Activated naive CD8-positive, alpha-beta T cell treated with anti-CD3 and anti-CD28 coated beads, Interleukin-2, amount 50 U/mL, for 16 hours (primary cell): Measurements from ENCODE around the gene SRP68.
"Not testable (repeated sequence)": the region's sequence is repeated elsewhere in the genome, so short reads cannot be mapped to it uniquely, and the experiment has no call there.

ENCODE experiments used
- DNase-seq: peaks from one replicate; pipeline ENCODE4 v3.0.0-alpha.2; 2020; ENCODE audit warnings: low read depth, low spot score

The SRP68 gene

DNA sequence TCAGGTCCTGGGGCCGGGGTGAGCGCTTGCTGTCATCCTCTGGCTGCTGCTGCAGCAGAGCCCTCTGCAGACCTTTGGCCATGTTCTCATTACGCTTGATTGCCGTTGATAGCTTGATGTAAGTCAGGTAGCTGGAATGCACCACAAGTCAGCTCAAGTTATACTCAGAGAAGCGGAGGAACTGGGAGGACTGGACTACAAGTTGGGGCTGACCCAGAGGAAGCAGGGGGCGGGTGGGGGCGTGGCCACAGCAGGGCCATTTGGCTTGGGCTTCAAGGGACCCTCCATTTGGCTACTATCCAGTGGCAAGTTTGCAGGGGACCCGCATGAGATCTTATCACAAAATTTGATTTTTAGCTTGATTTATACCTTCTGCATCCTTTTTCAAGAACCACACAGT, 26.3 kb downstream of the SRP68 start:
- no peak for DNase-seq

DNA sequence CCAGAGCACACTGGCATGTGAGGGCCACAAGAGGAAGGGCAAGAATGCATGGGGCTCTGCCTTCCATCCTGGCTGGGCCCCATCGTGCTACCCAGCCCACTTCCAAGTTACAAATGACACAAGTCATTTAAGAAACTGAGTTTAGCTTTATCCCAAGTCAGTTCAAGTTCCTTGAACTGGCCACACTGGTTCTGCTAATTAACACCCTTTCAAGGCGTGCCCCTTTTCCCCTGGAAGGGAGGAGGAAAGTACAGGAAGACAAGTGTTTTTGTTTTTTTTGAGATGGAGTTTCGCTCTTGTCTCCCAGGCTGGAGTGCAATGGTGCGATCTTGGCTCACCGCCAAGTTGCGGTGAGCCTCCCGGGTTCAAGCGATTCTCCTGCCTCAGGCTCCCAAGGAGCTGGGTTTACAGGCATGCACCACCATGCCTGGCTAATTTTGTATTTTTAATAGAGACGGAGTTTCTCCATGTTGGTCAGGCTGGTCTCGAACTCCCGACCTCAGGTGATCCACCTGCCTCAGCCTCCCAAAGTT, 27.8 kb downstream of the SRP68 start:
- not testable (repeated sequence) for DNase-seq

DNA sequence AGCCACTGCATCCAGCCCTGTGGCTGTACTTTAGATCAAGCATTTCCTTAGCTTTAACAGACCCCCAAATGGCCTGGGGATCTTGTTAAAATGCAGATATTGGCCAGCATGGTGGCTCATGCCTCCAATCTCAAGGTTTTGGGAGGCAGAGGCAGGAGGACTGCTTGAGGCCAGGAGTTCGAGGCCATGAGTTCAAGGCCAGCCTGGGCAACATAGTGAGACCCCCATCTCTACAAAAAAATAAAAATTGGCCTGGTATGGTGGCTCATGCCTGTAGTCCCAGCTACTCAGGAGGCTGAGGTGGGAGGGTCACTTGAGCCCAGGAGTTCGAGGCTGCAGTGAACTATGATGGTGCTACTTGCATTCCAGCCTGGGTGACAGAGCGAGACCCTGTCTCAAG, 29.4 kb downstream of the SRP68 start:
- not testable (repeated sequence) for DNase-seq

DNA sequence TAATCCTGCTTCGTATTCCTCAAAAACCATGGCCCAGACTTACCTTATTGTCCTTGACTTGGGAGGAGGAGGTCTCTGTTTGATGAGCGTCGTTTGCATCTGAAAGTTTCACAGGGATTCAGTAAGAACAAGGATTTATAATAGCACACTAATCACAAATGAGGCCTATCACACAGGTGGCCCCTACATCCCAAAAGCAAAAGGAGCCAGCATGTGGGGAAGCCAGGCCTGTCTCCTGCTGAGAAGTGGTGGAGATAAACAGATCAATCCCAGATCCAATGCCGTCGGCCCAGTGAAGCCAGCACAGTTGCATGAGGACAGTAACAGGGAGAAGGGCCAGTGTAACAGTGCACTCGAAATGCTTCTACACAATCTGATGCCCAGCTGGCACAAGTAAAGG, 31.9 kb downstream of the SRP68 start:
- no peak for DNase-seq

DNA sequence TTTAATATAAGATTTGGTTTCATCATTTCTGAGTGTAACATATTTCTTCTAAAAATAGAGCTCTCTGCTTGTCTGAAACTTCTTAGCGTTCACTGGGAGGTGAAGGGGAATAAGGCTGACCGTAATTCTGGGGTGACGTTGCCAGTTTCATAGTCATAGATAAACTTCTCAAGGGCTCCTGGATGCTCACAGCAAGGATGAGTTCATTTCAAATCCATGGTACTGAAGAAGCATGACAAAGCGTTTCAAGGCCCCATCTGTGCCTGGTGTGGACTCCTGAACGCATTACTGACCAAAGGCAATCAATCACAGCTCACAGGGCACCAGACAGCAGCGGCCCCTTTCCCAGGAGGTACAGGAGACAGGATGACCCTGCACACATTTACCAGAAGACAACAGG, 33.2 kb downstream of the SRP68 start:
- no peak for DNase-seq

DNA sequence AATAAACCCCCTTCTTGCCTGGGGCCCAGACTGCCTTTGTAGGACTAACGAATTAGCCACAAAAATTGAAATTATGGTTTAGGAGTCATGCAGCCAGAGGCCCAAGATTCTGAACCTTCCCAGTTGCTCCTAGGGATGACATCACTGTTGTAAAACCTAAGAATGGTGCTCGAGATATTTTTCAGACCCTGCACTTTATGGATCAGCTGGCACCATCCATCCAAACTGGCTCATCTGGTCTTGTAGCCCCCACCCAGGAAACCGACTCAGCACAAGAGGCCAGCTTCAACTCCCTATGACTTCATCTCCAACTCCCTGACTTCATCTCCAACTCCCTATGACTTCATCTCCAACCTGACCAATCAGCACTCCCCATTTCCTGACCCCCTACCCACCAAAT, 34.3 kb downstream of the SRP68 start:
- no peak for DNase-seq

DNA sequence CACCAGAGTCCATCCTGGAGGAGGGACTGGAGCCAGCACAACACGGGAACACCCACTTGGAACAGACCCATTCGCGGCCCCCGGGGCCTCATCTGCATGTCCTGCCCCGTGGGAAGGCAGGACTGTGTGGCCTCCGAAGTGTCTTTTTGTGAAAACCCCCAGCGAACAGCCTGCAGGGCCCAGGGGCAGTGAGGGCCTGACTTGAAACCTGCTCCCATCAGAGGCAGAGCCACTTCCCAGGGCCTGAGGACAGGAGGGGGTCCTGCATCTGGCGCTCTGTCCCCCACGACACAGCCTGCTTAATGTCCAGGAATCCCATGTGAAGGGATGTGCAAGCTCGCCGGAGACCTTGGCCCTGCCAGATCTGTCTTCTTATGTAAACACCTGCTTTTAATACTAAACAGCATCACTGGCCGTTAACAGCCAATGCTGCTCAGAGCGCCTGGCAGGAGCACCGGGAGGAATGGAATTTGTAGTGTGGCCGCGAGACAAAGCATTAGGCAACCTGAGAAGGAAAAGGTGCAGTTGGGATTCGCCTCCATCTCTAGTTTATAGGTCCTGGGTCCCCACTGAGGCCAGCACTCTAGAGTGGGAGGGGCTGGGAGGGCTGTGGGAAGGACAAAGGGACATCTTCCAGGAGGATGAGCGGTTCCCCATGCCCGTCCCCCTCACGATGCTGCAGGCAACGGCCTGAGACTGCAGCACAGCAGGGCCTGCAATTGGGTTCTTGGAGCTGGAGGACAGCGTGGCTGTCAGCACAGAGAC, 35.6 kb downstream of the SRP68 start:
- DNase-seq, result no peak

DNA sequence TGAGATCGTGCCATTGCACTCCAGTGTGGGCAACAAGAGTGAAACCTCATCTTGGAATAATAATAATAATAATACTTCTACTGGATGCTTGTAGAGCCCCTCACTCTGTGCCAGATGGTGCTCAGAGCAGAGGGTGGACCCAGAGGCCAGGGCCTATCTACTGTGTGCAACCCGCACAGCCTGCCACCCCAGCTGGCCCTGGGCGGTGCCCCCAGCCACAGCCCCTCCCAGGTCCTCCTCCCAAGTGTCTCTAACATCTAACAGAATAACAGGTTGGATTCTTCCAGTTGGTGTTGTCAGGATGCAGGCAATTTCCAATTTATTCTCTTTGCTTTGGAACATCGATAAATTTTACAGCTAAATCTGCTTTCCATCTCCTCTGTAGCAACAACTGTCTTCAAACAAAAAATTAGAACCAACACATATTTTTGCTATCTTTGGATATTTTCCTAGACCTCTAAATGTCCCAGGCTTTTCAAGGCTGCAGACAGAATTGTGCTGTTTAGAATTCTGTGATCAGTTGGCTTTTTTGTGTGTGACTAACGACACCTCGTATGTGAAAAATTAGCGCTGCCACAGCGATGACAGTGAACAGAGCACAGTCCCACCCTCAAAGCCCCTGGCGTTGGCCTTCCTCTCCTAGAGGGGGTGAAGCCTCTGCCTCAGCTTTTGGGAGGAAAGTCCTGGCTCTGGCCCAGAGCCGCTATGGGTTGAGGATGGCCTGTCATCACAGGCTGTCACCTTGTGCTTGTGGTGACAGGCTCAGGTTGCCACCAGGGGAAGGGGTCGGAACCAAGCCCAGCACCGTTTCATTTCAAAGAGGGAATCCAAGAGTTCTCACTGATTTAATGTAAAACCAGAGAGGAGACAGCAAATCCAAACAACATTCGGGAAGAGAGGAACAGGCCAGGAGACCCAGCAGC, 37.6 kb downstream of the SRP68 start:
- DNase-seq, result no peak

DNA sequence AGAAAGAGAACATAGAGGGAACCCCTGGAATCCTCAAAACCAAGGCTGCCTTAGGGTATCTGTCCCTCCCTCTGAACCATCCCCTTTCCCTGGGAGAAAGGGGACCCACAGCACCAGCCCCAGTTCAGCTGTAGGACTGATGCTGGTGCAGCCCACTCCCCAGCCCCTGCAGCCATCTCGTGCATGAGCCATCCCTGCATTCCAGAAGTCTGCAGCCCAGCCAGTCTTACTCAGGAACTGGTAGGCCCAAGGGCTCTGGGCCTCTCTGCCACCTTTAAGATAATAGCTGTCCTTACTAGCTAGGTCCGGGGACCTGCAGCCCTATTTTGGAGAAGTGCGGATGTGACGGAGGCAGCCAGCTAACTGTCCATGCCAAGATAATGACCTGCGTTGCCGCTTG, 39.2 kb downstream of the SRP68 start:
- DNase-seq, result no peak

DNA sequence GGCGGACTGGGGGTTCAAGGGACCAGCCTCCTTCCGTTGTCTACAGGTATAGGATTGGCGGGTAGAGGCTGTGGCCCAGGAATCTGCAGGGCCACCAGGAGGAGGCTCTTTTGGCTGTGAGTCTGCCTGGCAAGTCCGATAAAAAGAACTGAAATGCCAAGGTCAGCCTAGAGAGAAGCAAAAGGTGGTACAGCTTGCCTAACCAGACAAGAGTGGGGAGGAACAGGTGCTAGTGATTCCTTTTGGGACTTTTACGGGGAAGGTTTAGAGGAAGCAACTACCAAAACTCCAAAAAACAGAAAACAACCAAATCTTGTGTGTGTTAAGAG, 39.6 kb downstream of the SRP68 start:
- no peak for DNase-seq

DNA sequence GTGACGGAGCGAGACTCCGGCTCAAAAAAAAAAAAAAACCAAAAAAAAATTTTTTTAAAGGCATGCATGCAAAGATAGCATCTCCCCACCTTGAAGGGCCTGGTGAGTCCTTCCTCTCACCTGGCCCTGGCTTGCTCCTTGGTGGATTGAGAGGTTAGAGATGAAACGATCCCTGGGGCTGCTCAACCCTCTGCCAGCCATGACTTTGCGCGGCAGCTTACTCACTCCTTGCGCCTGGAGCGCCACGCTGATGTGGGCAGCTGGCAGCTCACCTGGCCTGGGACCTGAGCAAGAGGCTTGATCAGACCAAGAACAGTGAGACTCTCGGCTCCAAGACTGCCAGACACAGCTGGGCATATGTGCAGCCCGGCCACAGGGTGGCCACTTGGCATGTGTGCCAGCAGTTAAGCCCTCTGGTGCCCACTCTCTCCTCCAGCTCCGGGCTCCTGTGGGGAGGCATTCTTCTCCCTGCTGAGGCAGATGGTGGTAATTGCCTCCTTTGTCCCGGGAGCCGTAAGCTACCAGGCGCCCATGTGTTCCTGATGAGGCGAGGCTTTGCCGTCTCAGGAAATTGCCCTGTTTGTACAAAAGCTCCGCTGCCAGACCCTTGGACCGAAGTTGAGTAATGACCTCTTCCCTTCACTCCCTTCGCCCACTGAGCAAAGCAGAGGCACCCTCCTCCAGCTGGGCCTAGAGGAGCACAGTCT, 40.1 kb downstream of the SRP68 start:
- no peak for DNase-seq

DNA sequence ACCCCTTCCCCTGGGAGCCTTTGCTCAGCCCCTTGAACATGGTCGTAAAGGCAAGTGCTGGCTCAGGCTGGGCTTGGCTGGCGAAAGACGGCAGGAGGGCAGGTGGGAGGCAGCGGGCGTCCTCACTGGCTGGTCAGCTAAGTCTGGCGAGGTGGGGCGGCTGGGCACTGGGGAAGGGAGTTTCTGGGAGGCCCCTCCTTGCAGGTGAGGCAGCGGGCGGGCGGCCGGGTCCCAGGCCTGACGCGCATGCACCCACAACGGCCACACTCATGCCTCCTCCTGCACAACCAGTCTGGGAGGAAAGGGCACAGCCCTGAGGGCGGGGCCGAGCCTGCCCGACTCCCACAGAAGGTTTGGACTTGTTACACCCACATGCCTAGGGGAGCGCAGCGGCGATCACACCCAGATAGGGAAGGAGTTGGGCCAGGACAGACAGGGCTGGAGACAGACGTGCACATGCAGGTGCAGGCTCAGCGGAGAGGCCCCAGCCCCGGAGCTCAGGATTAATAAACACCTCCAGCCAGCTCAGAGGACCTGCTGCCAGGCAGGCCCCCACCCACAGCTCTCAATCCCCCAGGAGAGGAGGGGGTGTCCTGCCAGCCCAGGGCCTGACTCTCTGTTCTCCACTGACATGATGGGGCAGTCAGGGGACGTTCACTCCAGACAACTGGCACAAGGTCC, 45.0 kb downstream of the SRP68 start, which contains the start of gene EVPL:
Gene EVPL (minus strand): TSS at position 148 of the 681 bp plus-strand sequence. CDS start 108 bp downstream, at position 40.
- no peak for DNase-seq

DNA sequence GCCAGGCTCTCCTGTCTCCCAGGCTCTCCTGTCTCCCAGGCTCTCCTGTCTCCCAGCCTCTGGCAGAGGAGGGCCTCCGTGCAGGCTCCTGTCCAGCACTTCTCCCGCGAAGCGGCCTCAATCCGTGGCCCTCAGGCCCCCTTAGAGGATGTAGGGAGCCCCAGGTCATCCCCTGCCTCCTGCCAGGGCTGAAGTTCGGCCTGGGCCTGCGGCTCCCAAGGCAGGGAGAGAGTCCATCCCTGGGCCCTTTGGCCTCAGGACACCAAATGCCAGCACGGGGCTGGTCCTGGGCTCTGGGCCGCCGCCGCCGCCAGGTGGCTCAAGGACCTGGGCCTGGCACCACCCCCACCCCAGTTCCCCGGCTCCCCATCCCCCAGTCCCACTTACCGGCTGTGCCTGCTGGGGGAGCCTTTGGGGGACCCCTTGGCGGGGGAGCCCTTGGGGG, 45.6 kb downstream of the SRP68 start:
- DNase-seq, result no peak

DNA sequence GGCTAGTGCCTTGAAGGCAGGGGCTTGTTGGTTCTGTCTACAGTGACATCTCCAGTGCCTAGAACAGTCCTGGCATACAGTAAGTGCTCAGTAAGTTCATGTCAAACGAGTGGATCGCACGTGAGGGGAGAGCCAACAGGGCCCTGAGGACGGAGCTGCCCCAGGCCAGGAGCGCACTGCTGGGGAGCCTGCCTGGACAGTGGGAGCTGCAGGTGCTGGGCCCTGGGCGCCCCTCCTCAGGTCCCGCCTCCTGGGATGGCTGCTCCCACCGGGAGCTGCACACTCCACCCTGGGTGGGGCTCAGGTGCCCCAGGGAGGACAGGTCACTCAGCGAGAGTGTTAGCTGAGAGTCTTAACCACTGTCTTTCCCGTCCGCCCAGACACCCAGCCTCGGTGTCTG, 47.0 kb downstream of the SRP68 start:
- no peak for DNase-seq

DNA sequence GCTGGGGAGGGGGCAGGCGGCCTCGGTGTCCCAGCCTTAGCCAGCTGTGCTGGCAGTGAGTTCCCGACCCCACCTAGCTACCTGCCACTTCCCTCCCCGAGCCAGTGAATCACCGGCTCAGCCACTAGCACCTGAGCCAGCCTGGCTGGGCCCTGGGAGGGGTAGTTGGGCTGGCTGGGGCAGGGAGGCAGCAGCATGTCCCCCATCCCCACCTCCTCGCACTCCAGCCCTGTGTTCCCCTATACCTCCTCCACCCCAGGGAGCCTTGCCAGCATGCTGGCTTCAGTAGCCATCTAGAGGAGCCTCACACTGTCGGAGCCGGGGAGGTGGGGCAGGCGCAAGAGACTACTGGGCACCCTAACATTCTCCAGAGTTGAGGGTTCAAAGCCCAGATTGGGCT, 48.0 kb downstream of the SRP68 start:
- DNase-seq, result no peak

DNA sequence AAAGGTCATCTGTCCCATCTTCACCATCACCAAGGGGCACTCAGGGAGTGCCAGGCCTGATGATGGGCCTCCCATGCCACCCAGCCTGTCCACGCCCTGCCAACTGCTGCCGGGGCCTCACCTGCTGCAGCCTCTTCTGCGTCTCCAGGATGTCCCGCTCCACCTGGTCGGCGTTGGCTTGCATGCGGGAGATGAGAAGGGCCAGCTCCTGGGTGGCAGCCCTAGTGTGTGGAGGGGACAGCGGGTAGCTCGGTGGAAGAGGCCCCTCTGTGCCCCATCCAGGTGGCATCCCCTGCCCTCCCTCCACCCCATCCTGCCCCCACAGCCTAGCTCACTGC, 48.4 kb downstream of the SRP68 start:
- DNase-seq, result no peak

DNA sequence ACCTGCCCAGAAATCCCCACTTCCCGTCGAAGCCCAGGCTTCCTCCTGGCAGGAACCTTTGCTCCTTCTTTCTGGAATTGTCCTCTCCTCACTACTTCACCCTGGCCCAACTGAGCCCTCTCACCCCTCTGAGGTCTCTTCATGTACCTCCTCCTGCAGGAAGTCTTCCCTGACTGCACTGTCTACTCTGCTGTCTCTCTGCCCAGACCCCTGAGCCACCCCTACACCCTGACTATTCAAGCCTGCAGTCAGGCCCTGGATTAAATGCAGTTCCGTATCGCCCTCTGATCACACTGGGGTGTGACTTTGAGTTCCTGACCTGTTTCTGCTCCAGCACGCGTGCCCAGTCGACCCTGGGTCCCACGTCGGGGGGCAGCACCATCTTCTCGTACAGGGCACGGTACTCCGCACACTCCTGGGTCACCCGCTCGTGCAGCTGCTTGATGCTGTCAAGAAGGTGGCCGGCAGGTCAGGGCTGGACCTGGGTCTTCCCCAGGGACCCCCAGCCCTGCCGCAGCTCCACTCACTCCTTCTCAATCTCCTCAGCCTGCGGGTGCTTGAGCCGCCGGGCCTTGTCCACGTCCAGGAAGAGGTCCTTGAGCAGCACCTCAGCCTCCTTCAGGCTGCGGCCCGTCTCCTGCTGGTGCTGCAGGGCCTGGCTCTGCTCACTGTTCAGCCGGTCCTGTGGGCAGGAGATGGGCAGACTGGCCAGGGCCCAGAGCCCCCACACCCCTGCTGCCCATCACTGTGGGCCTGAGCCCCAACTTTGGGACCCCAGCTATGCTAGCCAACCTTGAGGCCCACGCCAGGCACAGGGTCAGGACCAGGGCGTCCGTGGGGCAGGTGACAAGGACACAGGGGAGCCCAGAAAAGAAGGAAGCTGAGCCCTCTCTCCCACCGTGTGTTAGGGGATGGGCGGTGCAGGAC, 49.1 kb downstream of the SRP68 start:
- DNase-seq, result no peak

DNA sequence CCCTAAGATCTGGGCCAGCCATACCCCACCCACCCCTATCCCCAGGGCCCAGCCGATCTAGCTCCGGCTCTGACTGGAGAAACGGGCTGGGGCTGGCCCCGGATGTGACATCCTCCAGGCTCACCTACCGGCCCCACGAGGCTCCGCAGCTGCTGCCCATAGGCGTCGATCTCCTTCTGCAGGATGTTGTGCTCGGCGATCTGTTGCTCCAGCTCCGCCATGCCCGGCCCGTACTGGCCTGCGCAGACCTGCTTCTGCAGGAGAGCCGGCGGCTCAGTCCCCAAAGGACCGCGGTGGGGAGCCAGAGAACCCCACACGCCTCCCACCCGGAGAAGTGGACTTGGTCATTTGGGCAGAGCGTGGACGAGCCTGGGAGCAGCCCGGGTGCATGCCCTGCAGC, 50.0 kb downstream of the SRP68 start:
- DNase-seq, result no peak

DNA sequence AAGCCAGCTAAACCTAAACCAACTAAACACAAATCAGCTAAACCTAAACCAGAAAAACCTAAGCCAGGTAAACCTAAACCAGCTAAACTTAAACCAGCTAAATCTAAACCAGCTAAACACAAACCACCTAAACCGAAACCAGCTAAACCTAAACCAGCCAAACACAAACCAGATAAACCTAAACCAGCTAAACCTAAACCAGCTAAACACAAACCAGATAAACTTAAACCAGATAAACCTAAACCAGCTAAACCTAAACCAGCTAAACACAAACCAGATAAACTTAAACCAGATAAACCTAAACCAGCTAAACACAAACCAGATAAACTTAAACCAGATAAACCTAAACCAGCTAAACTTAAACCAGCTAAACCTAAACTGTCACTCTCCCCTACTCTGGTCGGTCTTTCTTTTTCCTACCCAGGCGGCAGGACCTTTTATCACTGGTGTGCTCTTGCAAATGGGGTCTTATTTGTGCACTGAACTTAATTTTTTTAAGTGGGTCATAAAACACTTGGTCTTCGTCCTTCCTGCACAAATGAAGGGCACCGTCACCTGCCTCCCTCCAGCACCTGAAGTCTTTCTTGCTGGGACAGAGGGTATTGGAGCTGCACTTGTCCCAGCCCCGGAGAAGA, 52.4 kb downstream of the SRP68 start:
- DNase-seq, result no peak

DNA sequence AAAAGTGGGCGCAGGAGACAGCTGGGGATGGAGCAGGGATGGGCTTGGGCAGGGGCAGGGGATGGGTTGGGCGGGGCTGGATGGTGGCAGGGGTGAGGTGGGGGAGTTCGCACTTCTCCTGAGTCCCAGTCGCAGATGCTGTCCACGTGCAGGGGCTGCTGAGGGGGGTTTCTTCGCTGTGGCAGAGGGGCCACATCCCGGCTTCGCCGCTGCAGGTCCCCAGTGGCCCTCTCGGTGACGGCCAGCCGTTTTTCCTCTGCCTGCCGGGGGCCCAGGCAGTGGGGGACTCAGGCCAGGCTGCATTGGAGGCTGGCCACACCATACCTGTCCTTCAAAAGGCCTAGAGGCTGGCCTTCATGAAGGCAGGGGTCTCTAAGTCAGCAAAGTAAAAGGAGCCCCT, 53.5 kb downstream of the SRP68 start:
- DNase-seq, result no peak
